GM12872 (cell line): ENCODE measurements around the gene SIGLEC12.

Experiments used
- TF ChIP-seq, protein P1 (sequence below): IDR thresholded peaks from 3 replicates; pipeline ENCODE4 v1.5.1; 2011; ENCODE audit warnings: low read depth, mild to moderate bottlenecking, low read length, moderate library complexity; ENCODE audit not compliant: insufficient read depth

Gene SIGLEC12

GRCh38 chr19:51546650-51547396, 45.2 kb upstream of the SIGLEC12 start:
- TF ChIP-seq, protein P1, sequence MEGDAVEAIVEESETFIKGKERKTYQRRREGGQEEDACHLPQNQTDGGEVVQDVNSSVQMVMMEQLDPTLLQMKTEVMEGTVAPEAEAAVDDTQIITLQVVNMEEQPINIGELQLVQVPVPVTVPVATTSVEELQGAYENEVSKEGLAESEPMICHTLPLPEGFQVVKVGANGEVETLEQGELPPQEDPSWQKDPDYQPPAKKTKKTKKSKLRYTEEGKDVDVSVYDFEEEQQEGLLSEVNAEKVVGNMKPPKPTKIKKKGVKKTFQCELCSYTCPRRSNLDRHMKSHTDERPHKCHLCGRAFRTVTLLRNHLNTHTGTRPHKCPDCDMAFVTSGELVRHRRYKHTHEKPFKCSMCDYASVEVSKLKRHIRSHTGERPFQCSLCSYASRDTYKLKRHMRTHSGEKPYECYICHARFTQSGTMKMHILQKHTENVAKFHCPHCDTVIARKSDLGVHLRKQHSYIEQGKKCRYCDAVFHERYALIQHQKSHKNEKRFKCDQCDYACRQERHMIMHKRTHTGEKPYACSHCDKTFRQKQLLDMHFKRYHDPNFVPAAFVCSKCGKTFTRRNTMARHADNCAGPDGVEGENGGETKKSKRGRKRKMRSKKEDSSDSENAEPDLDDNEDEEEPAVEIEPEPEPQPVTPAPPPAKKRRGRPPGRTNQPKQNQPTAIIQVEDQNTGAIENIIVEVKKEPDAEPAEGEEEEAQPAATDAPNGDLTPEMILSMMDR, result no peak

DNA sequence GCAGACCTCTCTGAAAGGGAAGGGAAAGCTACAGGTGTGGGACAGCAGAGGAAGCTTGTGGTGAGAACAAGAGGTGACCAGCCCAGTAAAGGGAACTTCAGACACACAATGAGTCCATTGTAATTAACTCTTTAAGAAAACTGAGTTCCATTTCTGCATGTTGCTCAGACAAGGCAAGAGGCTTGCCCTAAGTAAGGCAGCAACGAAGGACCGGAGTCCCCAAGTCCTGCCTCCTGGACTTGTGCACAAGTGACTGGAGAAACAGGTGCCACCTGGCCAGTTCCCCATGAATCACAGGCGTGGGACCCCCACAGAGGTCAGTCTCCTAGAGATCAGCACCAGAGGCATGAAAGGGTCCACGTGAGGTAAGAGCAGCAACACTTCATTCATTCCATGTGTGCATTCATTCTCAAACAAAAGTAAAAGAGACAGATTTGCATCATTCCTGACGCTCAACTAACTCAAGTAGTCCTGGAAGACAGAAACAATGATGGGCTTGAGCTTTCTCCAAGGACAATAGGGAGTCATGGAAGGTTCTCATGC, 44.6 kb upstream of the SIGLEC12 start:
- TF ChIP-seq, protein P1, result no peak

GRCh38 chr19:51544038-51544437, 42.4 kb upstream of the SIGLEC12 start:
- TF ChIP-seq, protein P1, result no peak

DNA sequence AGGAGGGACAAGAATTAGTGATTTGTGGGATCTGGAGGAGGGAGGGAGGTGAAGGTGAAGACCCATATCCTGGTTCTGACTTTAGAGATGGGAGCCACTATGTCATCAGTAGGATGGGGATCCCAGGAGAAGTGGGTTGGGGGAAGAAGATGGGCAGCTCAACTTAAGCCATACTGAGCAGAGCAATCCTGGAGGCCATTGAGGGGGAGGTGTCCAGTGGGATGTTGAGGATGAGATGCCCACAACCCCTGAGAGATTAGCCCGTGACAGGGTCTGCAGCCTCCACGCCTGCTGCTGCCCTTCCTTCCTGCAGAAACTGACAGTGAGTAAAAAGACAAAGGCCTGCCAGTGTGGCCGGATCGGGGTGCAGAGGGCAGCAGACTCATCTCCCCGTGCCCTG, 41.1 kb upstream of the SIGLEC12 start:
- TF ChIP-seq, protein P1, result no peak

- TF ChIP-seq, protein P1, result no peak
These were observed 40.1 kb upstream of the SIGLEC12 start for GRCh38 chr19:51541458-51542357.

DNA sequence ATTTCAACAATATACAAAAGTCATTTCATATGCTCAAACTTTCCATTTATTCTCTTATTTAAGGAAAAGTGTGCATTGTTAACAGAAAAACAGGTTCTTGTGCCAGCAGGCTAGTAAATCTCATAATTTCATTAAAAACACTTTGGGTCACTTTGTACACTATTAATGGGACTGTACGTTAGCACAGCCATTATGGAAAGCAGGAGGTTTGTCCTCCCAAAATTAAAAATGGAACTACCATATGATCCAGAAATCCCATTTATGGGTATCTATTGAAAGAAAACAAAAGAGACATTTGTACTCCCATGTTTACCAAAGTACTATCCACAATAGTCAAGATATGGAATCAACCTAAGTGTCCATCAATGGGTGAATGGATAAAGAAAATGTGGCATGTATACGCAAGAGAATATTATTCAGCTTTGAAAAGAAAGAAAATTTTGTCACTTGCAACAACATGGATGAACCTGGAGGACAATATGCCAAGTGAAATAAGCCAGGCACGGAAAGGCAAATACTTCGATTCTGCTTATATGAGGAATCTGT, 38.3 kb upstream of the SIGLEC12 start:
- TF ChIP-seq, protein P1, result no peak

- TF ChIP-seq, protein P1, result no peak
These were observed 33.9 kb upstream of the SIGLEC12 start for GRCh38 chr19:51535535-51535934.
